ENCODE results near the gene NTF4. TPM values are rescaled to one million over a fixed set of nuclear protein-coding genes. Genes with fewer than 3 reads are reported as not detected.
A peak's percentile ranks its signal among the peaks of the same experiment; 100 is the strongest.
"Not testable (repeated sequence)": the region's sequence is repeated elsewhere in the genome, so short reads cannot be mapped to it uniquely, and the experiment has no call there.

NTF4 gene
- total and polyA plus RNA-seq, 4 experiments from 2014 or later, result not detected

DNA sequence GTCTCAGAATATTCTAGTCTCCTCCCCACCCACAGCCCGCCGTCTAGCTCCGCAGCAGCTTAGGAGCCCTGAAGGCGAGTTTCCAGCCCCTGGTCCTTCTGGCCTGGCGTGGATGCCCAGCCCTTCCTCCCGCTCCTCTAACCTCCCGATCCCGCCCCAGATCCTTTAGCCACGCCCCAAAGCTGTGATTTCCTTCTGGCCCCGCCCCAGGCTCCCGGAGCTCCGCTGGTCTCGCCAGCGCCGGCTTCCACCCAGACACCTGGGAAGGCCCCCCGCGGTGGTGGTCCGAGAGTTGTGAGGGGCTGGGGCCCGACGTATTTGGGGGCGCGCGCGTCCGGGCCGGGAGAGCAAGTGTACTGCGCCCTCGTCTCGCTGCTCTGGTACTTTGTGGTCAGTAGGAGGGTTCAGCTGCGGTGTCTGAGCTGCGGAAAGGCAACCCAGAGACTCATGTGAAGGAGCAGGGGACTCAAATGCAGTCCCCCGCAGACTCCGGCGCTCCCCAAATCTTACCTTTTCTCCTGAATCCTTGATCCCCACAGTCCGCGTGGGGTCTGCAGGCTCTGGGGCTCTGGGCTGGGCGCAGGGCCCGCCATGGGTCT, 6.9 kb downstream of the NTF4 start, which contains the start of gene CGB7:
Gene CGB7 (minus strand): TSS at position 114 of the 599 bp plus-strand sequence. CDS start 2,374 bp downstream, outside the sequence.
- Histone ChIP-seq H3K4me3 (ENCODE audit: low read length in 2 of 2) (peak within 1 kb of the TSS; percentile 49 to 57), H3K9me3 (ENCODE audit: control insufficient read depth in 1 of 2, low read length in 2 of 2) (no peaks in the 10 kb centered on the region), H3K27ac (ENCODE audit: low read depth, low read length) (no peak within 1 kb of the TSS), H3K36me3 (ENCODE audit: insufficient read depth, low read length) (no peaks in the 10 kb centered on the region), H3K4me1 (ENCODE audit: insufficient read depth, low read length) (peaks cover 23% of the 10 kb centered on the region), H3K27me3 (ENCODE audit: insufficient read depth, low read length) (peaks cover 18% of the 10 kb centered on the region)
- Mint-ChIP-seq H3K4me3 (peak within 1 kb of the TSS; percentile 79 to 93 (median 89)), H3K36me3 (no peaks in the 10 kb centered on the region), H3K27ac (peak within 1 kb of the TSS; percentile 2 to 60 (median 18)), H3K27me3 (peaks cover 16 to 24% of the 10 kb centered on the region in 2 donors), H3K4me1 (peaks cover 7 to 27% (median 14%) of the 10 kb centered on the region in 4 donors), H3K9me3 (peaks cover 0 to 3% (median 0%) of the 10 kb centered on the region in 8 donors)
- intact Hi-C loops (cut with micrococcal nuclease), result loop anchor here (2.0 to 10.0 kb wide), 2 partner anchors 39 to 63 kb away; partner anchors contain the start of genes GYS1 and RUVBL2
- peak in 4 of 5 donors; percentile 20 to 43 (median 22) for DNase-seq
- CTCF ChIA-PET (ENCODE audit: partially characterized antibody), result interaction anchor here (1.1 to 1.5 kb wide), 2 partner anchors 57 to 58 kb away, joined by 3 read pairs; no protein-coding TSS in a partner anchor
- POLR2A ChIA-PET (ENCODE audit: partially characterized antibody), result interaction anchor here (0.6 to 2.1 kb wide), 3 partner anchors 57 to 622 kb away, joined by 3 to 8 read pairs (median 3); partner anchors contain the start of genes GYS1, LIN7B and RUVBL2

DNA sequence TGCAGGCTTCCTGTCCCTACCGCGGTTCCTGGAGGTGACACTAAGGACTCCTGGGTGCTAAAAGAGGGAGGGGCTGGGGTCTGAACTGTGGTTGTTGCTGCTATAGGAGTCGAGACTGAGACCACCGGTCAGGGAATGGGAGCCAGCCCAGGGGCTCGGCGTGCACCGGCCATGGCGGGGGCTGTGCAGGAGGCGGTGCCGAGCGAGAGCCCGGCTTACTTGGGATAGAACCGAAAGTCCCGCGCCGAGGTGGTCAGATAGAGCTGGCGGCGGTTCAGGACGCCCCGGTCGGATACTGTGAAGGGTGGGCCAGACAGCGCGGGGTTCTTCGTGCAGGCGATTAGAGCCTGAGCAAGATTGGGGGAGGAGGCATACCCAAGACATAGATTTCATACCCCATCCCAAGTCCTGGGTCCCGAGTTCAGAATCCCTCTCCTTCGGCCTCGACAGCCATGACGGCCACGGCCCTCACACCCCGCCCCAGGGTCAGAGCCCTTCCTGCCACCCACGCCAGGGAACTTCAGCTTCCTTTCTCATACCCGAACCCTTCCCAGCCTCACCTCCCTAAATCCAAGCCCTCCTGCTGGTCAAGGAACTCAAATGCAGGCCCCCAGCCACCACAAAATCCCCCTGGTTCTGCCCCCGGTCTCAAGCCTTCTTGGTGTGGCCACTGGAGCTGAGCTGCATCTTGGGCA, 7.6 kb downstream of the NTF4 start:
- H3K4me3 Mint-ChIP-seq, result peak overlapping the region; percentile 79 to 93 (median 89)
- H3K27ac Mint-ChIP-seq, result peak overlapping the region in 6 of 7 donors; percentile 2 to 60 (median 18)
- peaks cover 23% of the 10 kb centered on the region for H3K4me1 ChIP-seq (ENCODE audit: insufficient read depth, low read length)
- intact Hi-C loops (cut with micrococcal nuclease), result loop anchor here (2.0 to 10.0 kb wide), 2 partner anchors 38 to 62 kb away; partner anchors contain the start of genes GYS1 and RUVBL2
- H3K4me3 ChIP-seq (ENCODE audit: low read length in 2 of 2), result peak overlapping the region; percentile 49 to 57
- peaks cover 7 to 27% (median 14%) of the 10 kb centered on the region in 4 donors for H3K4me1 Mint-ChIP-seq
- ChIA-PET CTCF (ENCODE audit: partially characterized antibody) (interaction anchor here (1.0 to 1.5 kb wide), 5 partner anchors 11 to 64 kb away, joined by 3 to 7 read pairs (median 3); partner anchors contain the start of genes GYS1 and RUVBL2), POLR2A (ENCODE audit: partially characterized antibody) (interaction anchor here (0.6 to 2.1 kb wide), 4 partner anchors 37 to 623 kb away, joined by 3 to 8 read pairs (median 3); partner anchors contain the start of genes GYS1, LIN7B and RUVBL2)
- peak in 1 of 5 donors; percentile 13 for DNase-seq
- not testable (repeated sequence) for H3K36me3 Mint-ChIP-seq; H3K27ac ChIP-seq (ENCODE audit: low read depth, low read length); H3K9me3 Mint-ChIP-seq; H3K9me3 ChIP-seq (ENCODE audit: control insufficient read depth in 1 of 2, low read length in 2 of 2); H3K36me3 ChIP-seq (ENCODE audit: insufficient read depth, low read length)
- peaks cover 18% of the 10 kb centered on the region for H3K27me3 ChIP-seq (ENCODE audit: insufficient read depth, low read length)
- peaks cover 16 to 24% of the 10 kb centered on the region in 2 donors for H3K27me3 Mint-ChIP-seq

DNA sequence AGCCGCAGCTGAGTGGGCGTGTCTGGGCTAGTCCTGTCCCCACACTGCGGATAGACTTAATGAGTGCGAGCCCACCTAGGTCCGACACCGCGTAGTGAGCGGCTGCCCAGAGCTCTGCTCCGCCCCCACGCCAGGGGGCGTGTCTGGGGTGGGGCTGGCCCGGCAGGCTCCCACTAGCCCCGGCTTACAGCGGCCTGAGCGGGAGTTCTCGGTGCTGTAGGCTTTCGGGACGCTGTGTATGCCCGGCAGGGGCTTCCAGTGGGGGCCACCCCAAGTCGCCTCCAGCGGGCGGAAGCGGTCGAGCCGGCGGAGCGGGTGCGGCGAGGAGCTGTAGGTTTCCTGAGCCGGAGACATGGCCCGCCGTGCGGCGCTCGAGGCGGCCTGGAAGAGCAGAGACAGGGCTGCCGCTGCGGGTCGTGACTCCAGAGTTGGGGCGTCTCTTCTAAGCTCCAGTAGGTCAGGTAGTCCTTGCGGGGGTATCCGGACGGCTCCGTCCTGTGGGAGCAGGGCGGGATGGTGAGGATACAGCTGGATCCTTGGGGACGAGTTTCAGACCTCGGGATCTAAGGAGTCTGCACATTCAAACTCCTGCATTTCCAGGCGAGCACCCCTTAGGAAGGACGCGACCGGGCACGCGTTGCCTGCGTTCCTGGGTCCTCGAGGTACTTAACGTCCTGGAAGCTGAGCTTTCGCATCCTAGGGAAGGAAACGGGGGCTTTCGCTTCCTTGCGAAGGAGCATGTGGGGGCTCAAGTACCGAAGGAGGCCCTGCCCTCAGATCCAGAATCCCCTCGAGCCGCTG, 8.3 kb downstream of the NTF4 start:
- no peak overlapping the region for H3K27ac ChIP-seq (ENCODE audit: low read depth, low read length)
- no peaks in the 10 kb centered on the region for H3K36me3 ChIP-seq (ENCODE audit: insufficient read depth, low read length)
- peaks cover 23% of the 10 kb centered on the region for H3K4me1 ChIP-seq (ENCODE audit: insufficient read depth, low read length)
- Mint-ChIP-seq H3K27ac (peak overlapping the region in 2 of 7 donors; percentile 2 to 17), H3K4me3 (peak overlapping the region; percentile 79 to 93 (median 89)), H3K9me3 (peaks cover 0 to 3% (median 0%) of the 10 kb centered on the region in 8 donors), H3K27me3 (peaks cover 16 to 24% of the 10 kb centered on the region in 2 donors), H3K4me1 (peaks cover 7 to 27% (median 14%) of the 10 kb centered on the region in 4 donors), H3K36me3 (no peaks in the 10 kb centered on the region)
- no peaks in the 10 kb centered on the region for H3K9me3 ChIP-seq (ENCODE audit: control insufficient read depth in 1 of 2, low read length in 2 of 2)
- peak; percentile 42 to 52 (median 48) for DNase-seq
- intact Hi-C loops (cut with micrococcal nuclease), result loop anchor here (2.0 to 10.0 kb wide), 2 partner anchors 38 to 62 kb away; partner anchors contain the start of genes GYS1 and RUVBL2
- ChIA-PET CTCF (ENCODE audit: partially characterized antibody) (interaction anchor here (1.0 to 1.5 kb wide), 4 partner anchors 11 to 63 kb away, joined by 3 to 7 read pairs (median 4); partner anchors contain the start of genes GYS1 and RUVBL2), POLR2A (ENCODE audit: partially characterized antibody) (interaction anchor here (1.4 kb wide), 1 partner anchor 36 kb away, joined by 3 read pairs; a partner anchor contains a TSS)
- H3K27me3 ChIP-seq (ENCODE audit: insufficient read depth, low read length), result peaks cover 18% of the 10 kb centered on the region
- H3K4me3 ChIP-seq (ENCODE audit: low read length in 2 of 2), result peak overlapping the region; percentile 49 to 57

DNA sequence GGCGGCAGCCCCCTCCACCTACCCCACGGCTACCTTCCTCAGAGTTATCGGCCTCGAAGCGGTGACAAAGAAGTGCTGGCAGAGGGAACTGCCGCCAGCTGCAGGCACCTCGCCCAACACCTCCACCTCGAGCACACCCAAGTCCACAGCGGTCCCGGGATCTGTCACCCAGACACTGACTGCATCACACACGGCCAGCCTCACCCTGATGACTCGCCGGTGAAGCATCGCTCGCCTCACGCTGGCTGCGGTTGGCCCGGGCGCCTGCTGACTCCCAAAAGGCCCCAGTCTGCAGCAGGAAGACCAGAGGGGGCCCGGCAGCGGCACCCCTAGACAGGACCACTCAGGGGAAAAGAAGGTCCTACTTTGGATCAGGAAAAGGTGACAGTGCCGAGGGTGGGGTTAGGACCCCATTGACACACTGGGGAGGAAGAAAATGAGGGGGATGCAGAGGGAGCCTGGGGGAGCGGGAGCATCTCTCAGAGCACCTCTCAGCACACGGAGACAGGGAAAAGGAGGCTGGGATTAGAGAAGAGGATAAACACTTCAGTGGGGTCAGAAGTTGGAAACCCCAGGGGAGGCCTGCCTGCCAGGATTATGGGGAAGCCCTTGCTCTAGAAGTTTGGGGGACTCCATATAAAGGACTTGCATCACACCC, 14.1 kb downstream of the NTF4 start:
- DNase-seq; H3K36me3 Mint-ChIP-seq; POLR2A ChIA-PET (ENCODE audit: partially characterized antibody); H3K27me3 ChIP-seq (ENCODE audit: insufficient read depth, low read length); H3K4me3 Mint-ChIP-seq; CTCF ChIA-PET (ENCODE audit: partially characterized antibody); H3K9me3 Mint-ChIP-seq; H3K4me1 ChIP-seq (ENCODE audit: insufficient read depth, low read length); H3K27me3 Mint-ChIP-seq; H3K4me1 Mint-ChIP-seq; H3K36me3 ChIP-seq (ENCODE audit: insufficient read depth, low read length); H3K4me3 ChIP-seq (ENCODE audit: low read length in 2 of 2); H3K9me3 ChIP-seq (ENCODE audit: control insufficient read depth in 1 of 2, low read length in 2 of 2); H3K27ac Mint-ChIP-seq; H3K27ac ChIP-seq (ENCODE audit: low read depth, low read length): not testable (repeated sequence)
- intact Hi-C loops (cut with micrococcal nuclease), result loop anchor here (10.0 kb wide), 1 partner anchor 56 kb away; the partner anchor contains the start of genes GYS1 and RUVBL2

DNA sequence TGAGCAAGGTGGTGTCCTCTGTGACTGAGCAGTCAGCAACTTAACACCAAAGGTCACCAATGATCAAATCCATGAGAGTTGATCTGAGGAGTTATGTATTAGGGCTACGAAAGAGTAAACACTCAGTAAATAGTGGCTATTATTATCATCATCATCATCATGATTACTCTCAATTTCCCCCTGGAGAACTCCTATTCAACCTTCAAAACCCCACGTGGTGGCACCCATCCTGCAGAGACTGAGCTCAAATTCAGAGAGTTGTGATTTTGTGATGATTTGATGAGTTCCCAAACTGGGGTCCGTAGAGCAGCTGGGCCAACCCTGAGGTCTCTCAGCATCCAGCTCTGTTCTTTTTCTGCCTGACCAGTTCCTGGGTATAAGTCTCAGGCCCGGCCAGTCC, 14.8 kb downstream of the NTF4 start:
- H3K9me3 Mint-ChIP-seq; POLR2A ChIA-PET (ENCODE audit: partially characterized antibody); H3K4me3 ChIP-seq (ENCODE audit: low read length in 2 of 2); H3K36me3 ChIP-seq (ENCODE audit: insufficient read depth, low read length); H3K4me3 Mint-ChIP-seq; H3K27me3 Mint-ChIP-seq; H3K27ac ChIP-seq (ENCODE audit: low read depth, low read length); H3K27me3 ChIP-seq (ENCODE audit: insufficient read depth, low read length); H3K36me3 Mint-ChIP-seq; DNase-seq; H3K4me1 ChIP-seq (ENCODE audit: insufficient read depth, low read length); H3K4me1 Mint-ChIP-seq; CTCF ChIA-PET (ENCODE audit: partially characterized antibody); H3K9me3 ChIP-seq (ENCODE audit: control insufficient read depth in 1 of 2, low read length in 2 of 2); H3K27ac Mint-ChIP-seq: not testable (repeated sequence)
- intact Hi-C loops (cut with micrococcal nuclease), result loop anchor here (10.0 kb wide), 1 partner anchor 55 kb away; the partner anchor contains the start of genes GYS1 and RUVBL2

DNA sequence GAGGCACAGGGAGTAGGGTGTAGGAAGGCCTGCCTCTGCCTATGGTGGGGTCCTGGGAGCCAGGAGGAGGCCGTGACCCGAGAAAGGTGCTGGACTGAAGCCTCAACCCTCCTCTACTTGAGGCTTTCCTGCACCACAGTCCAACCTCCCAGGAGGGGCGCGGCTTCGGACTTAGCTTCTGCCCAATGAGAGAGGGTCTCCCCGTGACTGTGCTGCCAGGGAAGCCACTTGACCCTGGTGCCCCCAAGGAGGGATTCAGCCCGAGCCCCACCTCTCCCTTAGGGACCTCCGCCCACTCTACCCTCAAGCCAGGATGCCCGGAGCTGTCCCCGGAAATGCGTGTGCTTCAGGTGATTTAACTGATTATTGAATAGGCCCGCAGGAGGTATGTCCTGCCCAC, 15.6 kb downstream of the NTF4 start, which contains the start of gene CGB8:
Gene CGB8 (minus strand): TSS at position 101 of the 400 bp plus-strand sequence. CDS start 372 bp downstream, outside the sequence.
- H3K4me1 Mint-ChIP-seq; H3K9me3 ChIP-seq (ENCODE audit: control insufficient read depth in 1 of 2, low read length in 2 of 2); H3K4me1 ChIP-seq (ENCODE audit: insufficient read depth, low read length); H3K27me3 Mint-ChIP-seq; H3K27me3 ChIP-seq (ENCODE audit: insufficient read depth, low read length); H3K36me3 ChIP-seq (ENCODE audit: insufficient read depth, low read length); H3K4me3 Mint-ChIP-seq; DNase-seq; POLR2A ChIA-PET (ENCODE audit: partially characterized antibody); intact Hi-C loops (cut with micrococcal nuclease); H3K36me3 Mint-ChIP-seq; H3K27ac ChIP-seq (ENCODE audit: low read depth, low read length); CTCF ChIA-PET (ENCODE audit: partially characterized antibody); H3K4me3 ChIP-seq (ENCODE audit: low read length in 2 of 2); H3K9me3 Mint-ChIP-seq: not testable (repeated sequence)
- H3K27ac Mint-ChIP-seq, result peak within 1 kb of the TSS in 1 of 7 donors; percentile 64

All from CD4-positive, alpha-beta memory T cell (primary cell).